DLD1 (cell line): ENCODE data around the gene ATR.
"Not testable (repeated sequence)": the region's sequence is repeated elsewhere in the genome, so short reads cannot be mapped to it uniquely, and the experiment has no call there.

Source experiments
- in situ Hi-C: cut with HindIII; loops from 2 replicates; pipeline ENCODE4 v1.10.0; 2017; ENCODE audit warnings: low sequenced_read_pairs

Gene ATR

DNA sequence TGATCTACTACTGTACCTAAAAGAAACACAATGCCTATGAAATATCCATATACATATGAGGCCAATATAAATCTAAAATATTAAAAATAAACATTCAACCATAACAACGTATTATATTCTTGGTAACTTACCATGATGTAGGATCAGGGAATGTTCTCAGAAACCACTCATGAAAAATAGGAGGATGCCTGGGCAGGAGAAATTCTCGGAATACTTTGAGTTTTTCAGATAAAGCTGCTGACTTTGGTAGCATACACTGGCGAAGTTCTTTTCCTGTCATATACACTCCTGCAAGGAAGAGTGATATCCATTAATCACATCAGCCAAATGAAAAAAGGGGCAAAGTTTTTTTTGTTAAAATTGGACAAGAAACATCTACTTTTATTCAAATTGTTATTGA lies 119.4 kb downstream of the ATR start:
- in situ Hi-C loops = no loop called here

GRCh38 chr3:142450881-142451280 lies 127.7 kb downstream of the ATR start:
- in situ Hi-C loops = no loop called here

DNA sequence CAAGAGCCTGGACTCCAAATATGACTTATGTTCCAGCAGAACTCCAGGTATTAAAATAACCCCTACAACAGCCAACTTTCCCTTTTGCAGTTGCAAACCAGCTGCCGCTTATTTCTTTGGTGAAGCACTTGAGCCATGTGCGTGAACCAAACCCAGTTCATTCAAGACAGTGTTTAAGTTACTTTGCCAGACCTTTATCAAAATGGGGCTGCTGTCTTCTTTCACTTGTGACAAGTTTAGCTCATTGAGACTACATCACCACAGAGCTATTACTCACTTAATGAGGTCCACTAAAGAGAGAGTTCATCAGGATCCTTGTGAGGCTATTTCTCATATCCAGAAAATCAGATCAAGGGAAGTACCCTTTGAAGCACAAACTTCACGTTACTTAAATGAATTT lies 128.3 kb downstream of the ATR start:
- in situ Hi-C loops = no loop called here

GRCh38 chr3:142447852-142448823 lies 130.4 kb downstream of the ATR start, which contains the start of gene XRN1:
Gene XRN1, minus strand, starts transcription at chr3:142448037. Its CDS starts 93 bp downstream, at chr3:142447944.
- in situ Hi-C loops = no loop called here

DNA sequence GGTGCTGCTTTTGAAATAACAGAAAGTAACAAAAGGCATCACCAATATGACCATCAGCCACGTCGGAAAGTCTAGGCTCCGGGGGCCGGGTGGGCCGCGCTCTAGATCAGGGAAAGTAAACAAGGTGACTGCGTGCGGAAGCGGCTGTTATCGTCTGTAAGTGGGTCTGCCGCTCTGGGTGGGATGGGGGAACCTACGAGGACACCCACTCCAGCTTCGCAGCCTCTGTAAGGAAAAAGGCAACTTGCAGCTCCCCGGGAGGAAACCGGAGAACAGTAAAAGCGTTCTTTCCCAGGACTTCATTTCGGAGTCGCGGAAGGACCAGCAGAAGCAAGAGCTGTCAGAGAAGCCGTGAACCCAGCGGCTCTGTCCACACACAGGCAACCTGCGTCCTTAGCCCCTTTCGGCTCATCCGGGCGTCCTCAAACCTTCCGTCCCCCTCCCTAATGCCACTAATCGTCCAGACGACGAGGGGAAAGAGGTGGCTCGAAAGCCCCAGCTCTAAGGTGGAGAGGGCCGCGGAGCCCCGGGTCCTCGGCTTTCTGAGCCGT lies 131.2 kb downstream of the ATR start:
- in situ Hi-C loops = no loop called here

GRCh38 chr3:142445816-142446254 lies 132.7 kb downstream of the ATR start:
- in situ Hi-C loops = no loop called here

DNA sequence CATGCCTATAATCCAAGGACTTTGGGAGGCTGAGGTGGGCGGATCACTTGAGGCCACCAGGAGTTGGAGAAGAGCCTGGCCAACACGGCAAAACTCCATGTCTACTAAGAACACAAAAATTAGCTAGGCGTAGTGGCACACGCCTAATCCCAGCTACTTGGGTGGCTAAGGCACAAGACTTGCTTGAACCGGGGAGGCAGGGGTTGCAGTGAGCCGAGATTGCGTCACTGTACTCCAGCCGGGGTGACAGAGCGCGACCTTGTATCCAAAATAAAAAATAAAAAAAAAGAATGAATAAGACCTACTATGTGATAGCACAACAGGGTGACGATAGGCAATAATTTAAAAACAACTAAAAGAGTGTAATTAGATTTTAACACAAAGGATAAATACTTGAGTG lies 134.2 kb downstream of the ATR start:
- in situ Hi-C loops = no loop called here

- in situ Hi-C loops = not testable (repeated sequence)
Measured at GRCh38 chr3:142443060-142443459, 135.5 kb downstream of the ATR start.

- in situ Hi-C loops = not testable (repeated sequence)
Measured at GRCh38 chr3:142439499-142440220, 138.9 kb downstream of the ATR start.

DNA sequence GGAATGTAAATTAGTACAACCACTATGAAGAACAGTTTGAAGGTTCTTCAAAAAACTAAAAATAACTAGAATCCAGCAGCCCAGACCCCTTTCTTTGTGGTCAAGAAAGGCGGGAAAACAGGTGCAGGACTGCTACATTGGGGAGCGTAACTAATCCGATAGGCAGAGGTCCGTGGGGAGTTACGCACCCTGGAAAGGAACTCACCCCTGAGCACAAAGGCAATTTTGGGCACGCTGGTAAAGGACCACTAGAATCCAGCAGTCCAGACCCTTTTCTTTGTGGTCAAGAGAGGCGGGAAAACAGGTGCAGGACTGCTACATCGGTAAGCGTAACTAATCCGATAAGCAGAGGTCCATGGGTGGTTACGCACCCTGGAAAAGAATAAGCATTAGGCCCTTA lies 140.4 kb downstream of the ATR start:
- in situ Hi-C loops = not testable (repeated sequence)

GRCh38 chr3:142436951-142437585 lies 141.5 kb downstream of the ATR start:
- in situ Hi-C loops = no loop called here

GRCh38 chr3:142434503-142434902 lies 144.0 kb downstream of the ATR start:
- in situ Hi-C loops = no loop called here

- in situ Hi-C loops = no loop called here
Measured at GRCh38 chr3:142433110-142433509, 145.4 kb downstream of the ATR start.

DNA sequence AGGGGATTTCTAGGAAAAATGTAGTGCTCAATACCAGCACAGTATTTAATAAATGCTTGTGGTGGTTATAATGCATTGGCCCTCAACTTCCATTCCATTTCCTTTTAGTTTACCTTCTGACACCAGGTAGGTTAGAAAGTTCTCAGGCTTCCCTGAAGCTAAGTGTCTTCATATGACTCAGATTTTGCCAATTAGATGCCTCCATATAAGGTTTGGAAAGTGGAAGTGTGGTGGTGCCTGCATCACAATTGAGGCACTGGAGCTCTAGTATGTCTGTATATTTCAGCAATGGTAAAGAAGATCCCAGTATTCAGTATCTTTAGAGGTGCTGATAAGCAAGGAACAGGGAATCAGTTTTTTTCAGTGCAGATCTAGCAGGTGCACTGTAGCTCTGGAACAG lies 149.0 kb downstream of the ATR start:
- in situ Hi-C loops = no loop called here

DNA sequence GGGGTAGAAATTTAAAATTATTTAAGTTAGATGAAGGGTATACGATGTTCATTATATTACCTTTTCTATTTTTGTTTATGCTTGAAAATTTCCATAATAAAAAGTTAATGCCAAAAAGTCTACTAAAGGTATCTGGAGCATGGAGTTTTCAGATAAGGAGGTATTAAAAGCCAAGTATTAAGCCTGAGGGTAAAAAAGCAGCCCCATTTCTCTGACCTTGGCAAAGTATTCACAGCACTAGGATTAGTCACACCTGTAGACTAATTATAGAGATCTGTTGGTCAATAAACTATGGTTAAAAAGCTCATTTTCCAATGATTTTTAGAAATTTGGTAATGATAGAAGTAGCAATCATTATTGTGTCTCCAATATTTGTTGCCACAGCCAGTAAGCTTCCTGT lies 153.8 kb downstream of the ATR start:
- in situ Hi-C loops = no loop called here

- in situ Hi-C loops = no loop called here
Measured at GRCh38 chr3:142418926-142419592, 159.5 kb downstream of the ATR start.

GRCh38 chr3:142417302-142417701 lies 161.2 kb downstream of the ATR start:
- in situ Hi-C loops = no loop called here

DNA sequence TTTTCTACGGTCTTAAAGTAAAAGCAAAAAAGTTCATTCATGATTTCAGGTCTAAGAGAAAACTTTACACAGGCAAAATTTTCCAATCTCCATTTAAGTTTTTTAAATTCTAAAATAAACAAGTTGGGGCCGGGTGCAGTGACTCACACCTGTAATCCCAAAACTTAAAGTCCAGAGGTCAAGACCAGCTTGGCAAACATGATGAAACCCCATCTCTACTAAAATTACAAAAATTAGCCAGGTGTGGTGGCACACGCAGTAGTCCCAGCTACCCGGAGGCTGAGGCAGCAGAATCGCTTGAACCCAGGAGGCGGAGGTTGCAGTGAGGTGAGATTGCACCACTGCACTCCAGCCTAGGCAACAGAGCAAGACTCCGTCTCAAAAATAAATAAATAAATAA lies 178.0 kb downstream of the ATR start:
- in situ Hi-C loops = not testable (repeated sequence)
